H9 (cell line): ENCODE results near the gene DIS3L2. TPM values are rescaled to one million over a fixed set of nuclear protein-coding genes. Genes with fewer than 3 reads are reported as not detected.

Source experiments
- DNase-seq: peaks from one replicate; pipeline ENCODE4 v3.0.0-alpha.2; 2017
- H2AFZ ChIP-seq: one replicate; pipeline ENCODE4 v1.6.1; 2013; ENCODE audit warnings: mild to moderate bottlenecking, low read length, control low read depth, moderate library complexity
- H2AK5ac ChIP-seq: 2 replicates; pipeline ENCODE4 v1.6.1; 2013; ENCODE audit warnings: low read length, control low read depth, mixed read lengths; ENCODE audit not compliant: insufficient read length
- H2BK120ac ChIP-seq: one replicate; pipeline ENCODE4 v1.6.1; 2013; ENCODE audit warnings: low read depth, mild to moderate bottlenecking, low read length, control low read depth, inconsistent platforms; ENCODE audit not compliant: poor library complexity, severe bottlenecking
- H2BK12ac ChIP-seq: 2 replicates; pipeline ENCODE4 v1.6.1; 2013; ENCODE audit warnings: low read length, control low read depth, mixed read lengths, low read depth; ENCODE audit not compliant: insufficient read length
- H2BK15ac ChIP-seq: 2 replicates; pipeline ENCODE4 v1.6.1; 2013; ENCODE audit warnings: low read depth, low read length, control low read depth
- H2BK20ac ChIP-seq: one replicate; pipeline ENCODE4 v1.6.1; 2013; ENCODE audit warnings: low read depth, mild to moderate bottlenecking, low read length, control low read depth, inconsistent platforms; ENCODE audit not compliant: poor library complexity, severe bottlenecking
- H2BK5ac ChIP-seq: 2 replicates; pipeline ENCODE4 v1.6.1; 2013; ENCODE audit warnings: low read length, control low read depth, mixed read lengths; ENCODE audit not compliant: insufficient read length
- H3K14ac ChIP-seq: 2 replicates; pipeline ENCODE4 v1.6.1; 2013; ENCODE audit warnings: low read length, control low read depth; ENCODE audit not compliant: insufficient read depth
- H3K18ac ChIP-seq: 2 replicates; pipeline ENCODE4 v1.6.1; 2013; ENCODE audit warnings: low read depth, mild to moderate bottlenecking, mixed read lengths, low read length, control low read depth; ENCODE audit not compliant: insufficient read length
- H3K23ac ChIP-seq: 2 replicates; pipeline ENCODE4 v1.6.1; 2013; ENCODE audit warnings: low read length, control low read depth, mixed read lengths, low read depth; ENCODE audit not compliant: insufficient read length
- H3K23me2 ChIP-seq: 2 replicates; pipeline ENCODE4 v1.6.1; 2013; ENCODE audit warnings: low read depth, mild to moderate bottlenecking, mixed read lengths, low read length, control low read depth; ENCODE audit not compliant: insufficient read length, poor library complexity, severe bottlenecking
- H3K27ac ChIP-seq: 2 replicates; pipeline ENCODE4 v1.5.1; 2013; ENCODE audit warnings: low read length, control low read depth, mixed read lengths, low read depth; ENCODE audit not compliant: insufficient read length
- H3K27me3 ChIP-seq: 2 replicates; pipeline ENCODE4 v1.6.1; 2013; ENCODE audit warnings: low read length, control low read depth, inconsistent platforms; ENCODE audit not compliant: insufficient read depth
- H3K4ac ChIP-seq: 2 replicates; pipeline ENCODE4 v1.6.1; 2013; ENCODE audit warnings: low read depth, mild to moderate bottlenecking, control low read depth, inconsistent platforms, low read length, moderate library complexity
- H3K4me1 ChIP-seq: 2 replicates; pipeline ENCODE4 v1.6.1; 2013; ENCODE audit warnings: low read length, control low read depth, inconsistent platforms; ENCODE audit not compliant: insufficient read depth
- H3K4me2 ChIP-seq: 2 replicates; pipeline ENCODE4 v1.6.1; 2013; ENCODE audit warnings: low read length, control low read depth, mixed read lengths; ENCODE audit not compliant: insufficient read length, insufficient read depth
- H3K56ac ChIP-seq: 2 replicates; pipeline ENCODE4 v1.6.1; 2013; ENCODE audit warnings: low read depth, mild to moderate bottlenecking, mixed read lengths, low read length, control low read depth; ENCODE audit not compliant: insufficient read length
- H3K79me1 ChIP-seq: 2 replicates; pipeline ENCODE4 v1.6.1; 2013; ENCODE audit warnings: low read depth, mild to moderate bottlenecking, moderate library complexity, low read length, control low read depth, inconsistent platforms; ENCODE audit not compliant: insufficient read depth, poor library complexity, severe bottlenecking
- H3K79me2 ChIP-seq: 2 replicates; pipeline ENCODE4 v1.6.1; 2013; ENCODE audit warnings: low read length, control low read depth, inconsistent platforms; ENCODE audit not compliant: insufficient read depth
- H3K9ac ChIP-seq: 2 replicates; pipeline ENCODE4 v1.6.1; 2013; ENCODE audit warnings: low read length, control low read depth, mixed read lengths; ENCODE audit not compliant: insufficient read length; ENCODE audit errors: extremely low read depth
- H3K9me3 ChIP-seq: one replicate; pipeline ENCODE4 v1.6.1; 2013; ENCODE audit warnings: low read depth, low read length, inconsistent platforms; ENCODE audit not compliant: control insufficient read depth
- H3T11ph ChIP-seq: one replicate; pipeline ENCODE4 v1.6.1; 2013; ENCODE audit warnings: mild to moderate bottlenecking, low read length, control low read depth, inconsistent platforms
- H4K20me1 ChIP-seq: one replicate; pipeline ENCODE4 v1.6.1; 2013; ENCODE audit not compliant: control insufficient read depth, insufficient read length, insufficient read depth
- H4K5ac ChIP-seq: 2 replicates; pipeline ENCODE4 v1.6.1; 2013; ENCODE audit warnings: low read depth, mild to moderate bottlenecking, mixed read lengths, low read length, control low read depth; ENCODE audit not compliant: insufficient read length
- H4K8ac ChIP-seq: replicated peaks from 2 replicates; pipeline ENCODE4 v1.6.1; 2013; ENCODE audit warnings: low read length, control low read depth, mixed read lengths, low read depth; ENCODE audit not compliant: insufficient read length
- H4K91ac ChIP-seq: 2 replicates; pipeline ENCODE4 v1.6.1; 2013; ENCODE audit warnings: low read depth, mild to moderate bottlenecking, moderate library complexity, mixed read lengths, low read length, control low read depth; ENCODE audit not compliant: insufficient read length
- H3K27ac Mint-ChIP-seq, 3 experiments: 2 replicates in 2 of 3; 3 replicates in 1 of 3; pipeline ENCODE4 v1.8.0; 2020 to 2021; ENCODE audit warnings: mixed read lengths in 3 of 3, mild to moderate bottlenecking in 1 of 3, moderate library complexity in 1 of 3
- H3K27me3 Mint-ChIP-seq: 2 replicates; pipeline ENCODE4 v1.8.0; 2021; ENCODE audit warnings: low read depth, mild to moderate bottlenecking, moderate library complexity, mixed read lengths
- H3K36me3 Mint-ChIP-seq, 3 experiments: 2 replicates in 2 of 3; 3 replicates in 1 of 3; pipeline ENCODE4 v1.8.0; 2020 to 2021; ENCODE audit warnings: low read depth in 3 of 3, mixed read lengths in 3 of 3; ENCODE audit not compliant: insufficient read depth in 1 of 3
- H3K4me1 Mint-ChIP-seq, 2 experiments: 2 replicates each; pipeline ENCODE4 v1.8.0; 2020; ENCODE audit warnings: mixed read lengths in 2 of 2
- H3K4me3 Mint-ChIP-seq, 2 experiments: 2 replicates in 1 of 2; 3 replicates in 1 of 2; pipeline ENCODE4 v1.8.0; 2020 to 2021; ENCODE audit warnings: mild to moderate bottlenecking in 2 of 2, mixed read lengths in 2 of 2, moderate library complexity in 1 of 2
- H3K9me3 Mint-ChIP-seq, 2 experiments: 2 replicates in 1 of 2; 3 replicates in 1 of 2; pipeline ENCODE4 v1.8.0; 2020; ENCODE audit warnings: mild to moderate bottlenecking in 2 of 2, mixed read lengths in 2 of 2, moderate library complexity in 1 of 2
- WGBS: extraction: QIAGEN DNeasy Blood & Tissue Kit; methylation state at CpG from one replicate; pipeline ENCODE4 v1.1.7; 2013; ENCODE audit warnings: missing lambda C conversion rate, low lambda C conversion rate, mixed read lengths; ENCODE audit not compliant: insufficient read length; ENCODE audit errors: extremely low coverage; 5-methylcytosine and 5-hydroxymethylcytosine counted together
- total RNA-seq: library from RNA; stranded (reverse); gene quantifications from 2 replicates; pipeline ENCODE4 v1.2.1, GENCODE V29; 2021
- TF ChIP-seq, protein P1 (sequence below): fragments of 200-600 bp; sonication (generic); conservative IDR thresholded peaks from 3 replicates; pipeline ENCODE4 v1.8.0; 2021; ENCODE audit warnings: antibody characterized with exemption, mild to moderate bottlenecking

Gene DIS3L2
- total RNA-seq, 1 experiment from 2014 or later = 28.1 TPM

DNA sequence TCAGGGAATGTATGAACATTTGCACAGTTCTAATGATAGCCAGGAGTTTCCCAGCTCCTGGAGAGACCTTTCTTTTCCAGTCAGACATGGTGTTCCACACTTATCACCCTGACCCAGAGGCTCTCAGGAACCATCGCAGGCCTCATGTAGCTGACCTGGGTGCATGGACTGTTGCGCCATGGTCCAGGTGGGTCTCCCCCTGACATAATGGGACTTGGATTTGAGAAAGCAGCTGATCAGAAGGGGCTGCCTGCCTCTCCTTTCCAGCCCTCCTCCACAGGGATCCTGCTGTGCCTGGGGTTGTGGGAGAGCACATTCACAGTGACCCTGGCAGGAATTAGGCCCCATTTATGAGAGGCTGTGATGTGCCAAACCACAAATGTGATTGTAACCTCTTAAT lies 283.6 kb downstream of the DIS3L2 start:
- H3K18ac ChIP-seq = no peak overlapping the region
- no peaks in the 10 kb centered on the region for H4K20me1 ChIP-seq
- Mint-ChIP-seq H3K4me1 (no peaks in the 10 kb centered on the region), H3K27ac (no peak overlapping the region), H3K36me3 (no peaks in the 10 kb centered on the region), H3K27me3 (no peaks in the 10 kb centered on the region), H3K4me3 (no peak overlapping the region), H3K9me3 (no peaks in the 10 kb centered on the region)
- H3K4me2 ChIP-seq = no peak overlapping the region
- H3K23ac ChIP-seq = no peak overlapping the region
- no peaks in the 10 kb centered on the region for H3K9me3 ChIP-seq
- no peak overlapping the region for H2BK120ac ChIP-seq
- no peak overlapping the region for H3K56ac ChIP-seq
- H2BK20ac ChIP-seq = no peak overlapping the region
- H3K79me2 ChIP-seq = no peaks in the 10 kb centered on the region
- no peak overlapping the region for H4K91ac ChIP-seq
- no peak overlapping the region for H2AK5ac ChIP-seq
- no peak overlapping the region for H3K9ac ChIP-seq
- H3T11ph ChIP-seq = no peak overlapping the region
- WGBS = no CpG with 5 or more reads among the region's 2 CpGs
- no peak overlapping the region for H3K4ac ChIP-seq
- H3K79me1 ChIP-seq = no peaks in the 10 kb centered on the region
- no peak overlapping the region for H3K27ac ChIP-seq
- H2AFZ ChIP-seq = no peak overlapping the region
- DNase-seq = no peak
- TF ChIP-seq, protein P1, sequence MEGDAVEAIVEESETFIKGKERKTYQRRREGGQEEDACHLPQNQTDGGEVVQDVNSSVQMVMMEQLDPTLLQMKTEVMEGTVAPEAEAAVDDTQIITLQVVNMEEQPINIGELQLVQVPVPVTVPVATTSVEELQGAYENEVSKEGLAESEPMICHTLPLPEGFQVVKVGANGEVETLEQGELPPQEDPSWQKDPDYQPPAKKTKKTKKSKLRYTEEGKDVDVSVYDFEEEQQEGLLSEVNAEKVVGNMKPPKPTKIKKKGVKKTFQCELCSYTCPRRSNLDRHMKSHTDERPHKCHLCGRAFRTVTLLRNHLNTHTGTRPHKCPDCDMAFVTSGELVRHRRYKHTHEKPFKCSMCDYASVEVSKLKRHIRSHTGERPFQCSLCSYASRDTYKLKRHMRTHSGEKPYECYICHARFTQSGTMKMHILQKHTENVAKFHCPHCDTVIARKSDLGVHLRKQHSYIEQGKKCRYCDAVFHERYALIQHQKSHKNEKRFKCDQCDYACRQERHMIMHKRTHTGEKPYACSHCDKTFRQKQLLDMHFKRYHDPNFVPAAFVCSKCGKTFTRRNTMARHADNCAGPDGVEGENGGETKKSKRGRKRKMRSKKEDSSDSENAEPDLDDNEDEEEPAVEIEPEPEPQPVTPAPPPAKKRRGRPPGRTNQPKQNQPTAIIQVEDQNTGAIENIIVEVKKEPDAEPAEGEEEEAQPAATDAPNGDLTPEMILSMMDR = no peak
- no peaks in the 10 kb centered on the region for H3K27me3 ChIP-seq
- no peak overlapping the region for H3K14ac ChIP-seq
- H4K8ac ChIP-seq = no peak overlapping the region
- no peak overlapping the region for H4K5ac ChIP-seq
- no peaks in the 10 kb centered on the region for H3K23me2 ChIP-seq
- no peak overlapping the region for H2BK15ac ChIP-seq
- no peak overlapping the region for H2BK12ac ChIP-seq
- H2BK5ac ChIP-seq = no peak overlapping the region
- H3K4me1 ChIP-seq = no peaks in the 10 kb centered on the region
